Hematopoietic multipotent progenitor cell treated with erythropoietin and hydrocortisone succinate and interleukin-3 and kit ligand, for 8 days (in vitro differentiated cells): ENCODE measurements around the gene CD1E.
"Not testable (repeated sequence)": the region's sequence is repeated elsewhere in the genome, so short reads cannot be mapped to it uniquely, and the experiment has no call there.

ENCODE experiments used
- DNase-seq: peaks from one replicate; pipeline ENCODE4 v3.0.0-alpha.2; 2015

Gene CD1E

GRCh38 chr1:158366783-158367182 lies 13.1 kb downstream of the CD1E start:
- no peak for DNase-seq

- DNase-seq: no peak
Observed at GRCh38 chr1:158371188-158371953, 17.7 kb downstream of the CD1E start.

DNA sequence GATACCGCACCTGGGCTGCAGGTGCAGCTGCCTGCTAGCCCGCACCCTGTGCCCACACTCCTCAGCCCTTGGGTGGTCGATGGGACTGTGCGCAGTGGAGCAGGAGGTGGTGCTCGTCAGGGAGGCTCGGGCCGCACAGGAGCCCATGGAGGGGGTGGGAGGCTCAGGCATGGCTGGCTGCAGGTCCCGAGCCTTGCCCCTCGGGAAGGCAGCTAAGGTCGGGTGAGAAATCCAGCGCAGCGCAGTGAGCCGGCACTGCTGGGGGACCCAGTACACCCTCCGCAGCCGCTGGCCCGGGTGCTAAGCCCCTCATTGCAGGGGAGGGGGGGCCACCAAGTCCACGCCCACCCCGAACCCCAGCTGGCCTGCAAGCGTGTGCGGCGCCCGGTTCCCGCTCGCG lies 20.4 kb downstream of the CD1E start:
- not testable (repeated sequence) for DNase-seq

DNA sequence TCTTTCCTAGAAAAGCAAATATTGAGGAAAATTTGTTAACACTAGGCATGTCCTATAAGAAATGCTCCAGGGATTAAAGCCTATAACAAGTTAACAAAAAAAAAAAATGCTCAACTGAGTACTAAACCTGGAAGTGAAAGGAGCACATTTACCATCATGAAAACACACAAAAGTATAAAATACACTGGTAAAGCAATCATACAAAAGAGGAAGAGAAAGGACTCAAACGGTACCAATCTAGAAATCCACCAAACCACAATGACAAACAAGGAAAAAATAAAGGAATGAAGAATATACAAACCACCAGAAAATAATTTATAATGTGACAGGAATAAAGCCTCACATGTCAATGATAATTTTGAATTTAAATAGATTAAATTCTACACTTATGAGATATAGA lies 21.2 kb downstream of the CD1E start:
- no peak for DNase-seq

GRCh38 chr1:158390331-158390730 lies 36.6 kb downstream of the CD1E start:
- DNase-seq: no peak

GRCh38 chr1:158391099-158391498 lies 37.4 kb downstream of the CD1E start:
- no peak for DNase-seq

- no peak for DNase-seq
Observed at GRCh38 chr1:158393476-158393875, 39.8 kb downstream of the CD1E start.

GRCh38 chr1:158396646-158397045 lies 43.0 kb downstream of the CD1E start:
- no peak for DNase-seq

GRCh38 chr1:158398818-158399514 lies 45.3 kb downstream of the CD1E start, which contains the start of gene OR10T2:
Gene OR10T2 (minus strand): TSS chr1:158399466. CDS start chr1:158399466, 0 bp downstream.
- DNase-seq: no peak

- no peak for DNase-seq
Observed at GRCh38 chr1:158400871-158401270, 47.2 kb downstream of the CD1E start.

GRCh38 chr1:158407092-158407491 lies 53.4 kb downstream of the CD1E start:
- no peak for DNase-seq
